WI38 (cell line): ENCODE results near the gene CNPY3.

Experiments
- H3K4me3 ChIP-seq: 2 replicates; pipeline ENCODE4 v1.5.1; 2011; ENCODE audit warnings: low read depth, mild to moderate bottlenecking, control low read depth, low read length
- TF ChIP-seq, protein P1 (sequence below): IDR thresholded peaks from 2 replicates; pipeline ENCODE4 v1.5.1; 2012; ENCODE audit warnings: low read depth, mild to moderate bottlenecking, control low read depth, low read length

CNPY3 gene

DNA sequence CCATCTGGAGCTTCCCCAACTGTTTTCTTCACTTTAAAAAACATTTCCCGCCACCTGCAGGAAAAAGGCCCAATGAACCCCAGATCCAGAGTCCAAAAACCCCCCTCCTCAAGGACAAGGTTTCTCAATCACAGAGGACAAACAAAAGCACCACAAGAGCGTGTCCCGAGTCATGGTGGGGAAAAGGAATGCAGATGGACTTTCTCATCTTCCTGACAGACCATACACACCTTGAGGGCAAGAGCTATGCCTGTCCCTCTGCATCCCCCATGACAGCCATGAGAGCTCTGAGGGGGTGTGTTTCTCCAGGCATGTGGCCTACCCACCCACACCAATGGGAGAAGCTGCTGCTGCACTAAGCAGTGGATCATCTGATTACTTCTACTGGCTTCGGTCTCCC, 40.7 kb downstream of the CNPY3 start:
- no peak overlapping the region for H3K4me3 ChIP-seq
- TF ChIP-seq, protein P1, sequence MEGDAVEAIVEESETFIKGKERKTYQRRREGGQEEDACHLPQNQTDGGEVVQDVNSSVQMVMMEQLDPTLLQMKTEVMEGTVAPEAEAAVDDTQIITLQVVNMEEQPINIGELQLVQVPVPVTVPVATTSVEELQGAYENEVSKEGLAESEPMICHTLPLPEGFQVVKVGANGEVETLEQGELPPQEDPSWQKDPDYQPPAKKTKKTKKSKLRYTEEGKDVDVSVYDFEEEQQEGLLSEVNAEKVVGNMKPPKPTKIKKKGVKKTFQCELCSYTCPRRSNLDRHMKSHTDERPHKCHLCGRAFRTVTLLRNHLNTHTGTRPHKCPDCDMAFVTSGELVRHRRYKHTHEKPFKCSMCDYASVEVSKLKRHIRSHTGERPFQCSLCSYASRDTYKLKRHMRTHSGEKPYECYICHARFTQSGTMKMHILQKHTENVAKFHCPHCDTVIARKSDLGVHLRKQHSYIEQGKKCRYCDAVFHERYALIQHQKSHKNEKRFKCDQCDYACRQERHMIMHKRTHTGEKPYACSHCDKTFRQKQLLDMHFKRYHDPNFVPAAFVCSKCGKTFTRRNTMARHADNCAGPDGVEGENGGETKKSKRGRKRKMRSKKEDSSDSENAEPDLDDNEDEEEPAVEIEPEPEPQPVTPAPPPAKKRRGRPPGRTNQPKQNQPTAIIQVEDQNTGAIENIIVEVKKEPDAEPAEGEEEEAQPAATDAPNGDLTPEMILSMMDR: no peak

DNA sequence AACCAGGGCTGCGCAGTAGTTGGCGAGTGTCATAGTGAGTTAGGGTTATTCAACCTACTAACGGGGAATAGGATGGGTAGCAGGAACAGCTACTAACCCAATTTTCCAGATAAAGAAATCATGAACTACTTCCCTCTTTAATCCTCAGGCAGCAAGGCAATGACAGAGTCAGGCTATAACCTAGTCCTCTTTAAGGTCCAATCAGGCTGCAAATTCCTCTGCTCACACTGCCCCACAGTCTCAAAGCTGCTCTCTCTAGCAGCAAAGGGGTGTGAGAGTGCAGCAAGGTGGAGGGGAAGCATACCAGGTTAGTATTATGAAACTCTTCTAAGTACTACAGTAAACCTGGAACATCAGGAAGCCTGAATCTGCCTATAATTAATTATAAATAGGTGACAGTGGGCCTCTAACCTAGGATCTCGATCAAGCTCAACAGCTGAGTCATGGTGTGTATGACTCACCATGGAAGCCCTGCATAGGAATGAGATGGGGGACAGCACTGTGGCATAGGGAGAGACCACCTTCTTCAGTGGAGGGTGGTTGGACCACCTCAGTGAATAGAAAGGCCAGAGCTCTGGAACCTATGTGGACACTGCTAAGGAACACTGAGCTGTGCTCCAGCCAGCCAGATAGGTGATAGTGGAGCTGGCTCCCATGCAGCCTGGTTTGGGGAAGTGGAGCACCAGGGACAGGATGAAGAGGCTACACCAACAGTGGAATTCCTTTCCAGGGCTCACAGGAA, 41.8 kb downstream of the CNPY3 start:
- TF ChIP-seq, protein P1: no peak
- H3K4me3 ChIP-seq: no peak overlapping the region

DNA sequence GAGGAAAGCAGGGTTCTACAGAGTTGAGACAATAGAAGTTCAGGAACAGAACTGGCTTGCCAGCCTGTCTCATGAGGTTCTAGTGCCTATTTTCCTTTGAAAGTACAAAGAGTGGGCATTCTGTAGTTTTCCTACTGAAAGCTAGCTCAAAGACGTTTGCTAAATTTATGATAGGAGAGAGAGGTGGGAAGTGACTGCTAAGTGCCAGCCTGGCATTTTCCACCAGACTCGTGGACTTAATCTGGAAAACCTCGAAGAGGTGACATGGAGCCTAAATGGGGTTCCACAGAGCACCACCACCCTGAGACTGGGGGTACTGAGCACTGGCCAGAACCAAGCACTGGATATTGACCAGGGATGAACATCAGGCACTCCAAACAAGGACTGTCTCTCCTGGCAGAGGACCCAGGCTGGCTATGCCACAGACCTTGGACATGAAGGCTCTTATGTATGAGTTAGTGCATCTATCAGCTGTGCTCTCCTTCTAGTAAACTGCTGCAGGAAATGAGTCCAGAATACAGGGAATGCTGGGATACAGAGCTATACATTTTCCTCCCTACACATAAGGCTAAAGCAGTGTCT, 42.6 kb downstream of the CNPY3 start:
- H3K4me3 ChIP-seq: no peak overlapping the region
- TF ChIP-seq, protein P1: no peak

DNA sequence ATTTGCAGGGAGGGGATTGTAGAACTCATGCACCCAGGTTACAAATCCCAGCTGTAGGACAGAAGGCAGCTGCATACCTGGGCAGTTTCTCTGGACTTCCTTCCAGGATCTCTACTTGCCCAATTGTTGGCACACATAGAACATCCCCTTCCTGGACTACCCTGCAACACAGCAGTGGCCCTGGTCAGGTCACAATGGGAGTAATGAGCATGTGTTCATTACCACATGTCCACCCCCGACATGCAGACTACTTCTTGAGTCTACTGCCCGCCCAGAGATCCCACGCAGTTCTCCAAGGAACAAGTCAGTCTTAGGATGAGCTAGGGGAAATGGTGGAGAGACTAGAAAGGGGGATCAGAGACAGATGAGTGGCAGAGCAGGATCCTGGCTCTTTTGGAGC, 44.6 kb downstream of the CNPY3 start:
- TF ChIP-seq, protein P1: no peak
- H3K4me3 ChIP-seq: no peak overlapping the region

DNA sequence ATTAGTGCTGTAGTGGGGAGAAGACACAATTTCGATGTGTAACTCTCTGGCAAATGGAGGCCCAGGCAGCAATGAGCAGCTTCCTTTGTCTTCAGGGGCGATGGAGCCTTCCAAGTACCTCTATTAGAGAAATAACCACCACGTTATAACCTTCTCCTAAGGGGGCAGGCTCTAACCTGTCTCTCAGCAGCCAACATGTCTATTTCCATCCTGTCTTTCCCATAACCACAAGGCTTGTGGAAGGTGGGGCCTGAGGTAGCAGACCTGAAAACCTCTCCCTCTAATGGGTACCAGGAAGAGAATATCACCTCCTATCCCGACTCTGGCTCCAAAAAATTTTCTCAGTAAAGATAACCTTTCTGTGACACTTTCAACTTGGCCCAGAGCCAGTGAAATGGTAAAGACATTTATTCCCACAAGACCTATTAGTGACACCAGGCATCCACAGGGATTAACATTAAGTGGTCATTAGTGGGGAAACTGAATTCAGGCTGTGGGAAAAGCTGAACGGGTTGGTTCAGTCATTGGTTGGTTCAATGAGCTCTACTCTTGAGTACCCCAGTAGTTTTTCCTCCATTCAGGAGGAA, 45.7 kb downstream of the CNPY3 start:
- no peak overlapping the region for H3K4me3 ChIP-seq
- TF ChIP-seq, protein P1: no peak

DNA sequence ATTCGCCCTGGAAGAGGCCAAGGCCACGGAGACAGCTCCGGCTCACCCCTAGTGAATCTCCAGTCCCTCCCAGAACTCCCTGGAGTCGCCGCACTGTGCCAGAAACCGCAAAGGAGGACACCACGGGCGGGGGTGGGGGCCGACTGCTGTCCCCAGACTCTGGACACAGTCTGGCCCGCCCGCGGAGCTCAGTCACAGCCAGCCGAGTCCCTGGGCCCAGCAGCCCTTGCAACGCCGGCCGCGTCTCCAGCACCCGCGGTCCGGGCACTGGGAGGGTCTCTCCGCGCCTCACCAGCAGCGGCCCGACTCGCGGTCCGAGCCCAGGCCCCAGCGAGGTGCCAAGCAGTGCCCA, 49.2 kb downstream of the CNPY3 start:
- TF ChIP-seq, protein P1: no peak
- peak overlapping the region; percentile 80 for H3K4me3 ChIP-seq

DNA sequence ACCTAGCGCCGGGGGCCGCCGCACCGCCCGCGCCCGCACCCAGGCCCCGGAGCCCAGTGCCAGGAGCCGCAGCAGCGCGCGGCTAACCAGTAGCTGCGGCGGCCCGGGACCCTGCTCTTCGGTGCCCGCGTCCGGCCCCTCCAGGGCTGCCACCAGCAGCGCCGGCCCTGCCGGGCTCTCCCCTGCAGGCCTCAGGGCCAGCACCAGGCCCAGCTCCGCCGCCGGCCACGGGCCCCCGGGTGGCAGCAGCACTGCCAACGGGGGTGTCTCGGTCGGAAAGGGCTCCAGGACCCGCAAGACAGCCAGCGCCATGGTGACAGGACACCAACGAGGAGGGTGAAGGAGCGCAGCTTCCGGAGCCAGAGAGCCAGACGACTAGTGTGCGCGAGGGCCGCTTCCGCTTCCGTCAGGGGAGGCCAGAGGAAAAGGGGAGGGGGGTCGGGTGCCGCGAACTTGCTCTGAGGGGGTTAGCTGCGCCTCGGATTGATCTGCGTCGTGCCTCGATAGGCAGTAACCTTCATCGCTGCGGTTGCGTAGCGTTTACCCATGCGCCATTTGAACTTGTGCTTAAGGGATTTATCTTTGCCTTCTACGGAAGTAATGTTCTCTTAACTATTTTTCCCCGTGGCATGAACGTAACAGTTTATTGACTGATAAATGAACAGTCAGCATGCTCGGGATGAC, 49.7 kb downstream of the CNPY3 start, which contains the start of gene PEX6:
Gene PEX6, minus strand, starts transcription at position 343 of the 684 bp plus-strand sequence. Its CDS starts 31 bp downstream, at position 312.
- H3K4me3 ChIP-seq: peak within 1 kb of the TSS; percentile 80
- TF ChIP-seq, protein P1: no peak
